ENCODE measurements around the gene PIK3R3. TPM values are rescaled to one million over a fixed set of nuclear protein-coding genes. Genes with fewer than 3 reads are reported as not detected.

PIK3R3 gene
- 10.9 and 11.7 TPM in 2 replicates for total RNA-seq

- DNase-seq (ENCODE audit: extremely low read depth, low read depth, low spot score) = peak; percentile 86
Measured at GRCh38 chr1:46132529-46133180, at the start of gene PIK3R3. TSS of gene PIK3R3 (minus strand) at chr1:46132629. CDS start at chr1:46131952, 677 bp downstream.

- peak; percentile 54 for DNase-seq (ENCODE audit: extremely low read depth, low read depth, low spot score)
Measured at GRCh38 chr1:46181343-46182260, 49.2 kb upstream of the PIK3R3 start.

GRCh38 chr1:46180082-46180616 lies 47.7 kb upstream of the PIK3R3 start:
- no peak for DNase-seq (ENCODE audit: extremely low read depth, low read depth, low spot score)

GRCh38 chr1:46179138-46180081 lies 47.0 kb upstream of the PIK3R3 start:
- peak; percentile 58 for DNase-seq (ENCODE audit: extremely low read depth, low read depth, low spot score)

DNA sequence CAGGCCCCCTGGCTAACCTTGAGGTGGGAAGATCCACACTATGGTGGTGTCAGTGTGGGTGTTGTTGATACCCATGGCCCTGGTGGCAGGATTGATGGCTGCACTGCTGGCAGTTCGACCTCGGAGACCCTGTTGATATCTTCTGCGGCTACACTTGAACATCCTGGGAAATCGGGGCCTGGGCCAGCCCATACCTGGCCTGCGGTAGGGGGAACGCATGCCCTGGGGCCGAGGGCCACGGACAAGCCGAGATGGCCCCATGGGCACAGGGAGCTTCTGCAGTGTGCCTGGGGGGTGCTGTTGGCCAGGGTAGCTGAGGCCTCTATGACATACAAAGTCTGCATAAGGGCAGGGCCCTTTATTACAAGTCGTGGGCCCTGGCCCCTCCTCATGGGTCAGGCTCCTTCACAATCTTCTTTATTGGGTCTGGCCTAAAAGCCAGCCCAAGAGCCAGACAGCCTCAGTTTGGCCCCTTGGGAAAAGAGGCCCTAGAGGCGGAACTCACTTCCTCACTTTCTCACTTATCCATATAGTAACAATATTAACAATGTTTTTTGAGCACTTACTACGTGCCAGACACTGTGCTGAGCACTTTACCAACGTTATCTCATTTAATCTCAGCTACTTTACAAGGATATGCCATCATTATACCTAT lies 43.9 kb upstream of the PIK3R3 start, which contains the start of gene P3R3URF:
Gene P3R3URF (minus strand): TSS at position 278 of the 655 bp plus-strand sequence. CDS start 17 bp downstream, at position 261.
- no peak for DNase-seq (ENCODE audit: extremely low read depth, low read depth, low spot score)

GRCh38 chr1:46175243-46175642 lies 42.8 kb upstream of the PIK3R3 start:
- DNase-seq (ENCODE audit: extremely low read depth, low read depth, low spot score) = no peak

DNA sequence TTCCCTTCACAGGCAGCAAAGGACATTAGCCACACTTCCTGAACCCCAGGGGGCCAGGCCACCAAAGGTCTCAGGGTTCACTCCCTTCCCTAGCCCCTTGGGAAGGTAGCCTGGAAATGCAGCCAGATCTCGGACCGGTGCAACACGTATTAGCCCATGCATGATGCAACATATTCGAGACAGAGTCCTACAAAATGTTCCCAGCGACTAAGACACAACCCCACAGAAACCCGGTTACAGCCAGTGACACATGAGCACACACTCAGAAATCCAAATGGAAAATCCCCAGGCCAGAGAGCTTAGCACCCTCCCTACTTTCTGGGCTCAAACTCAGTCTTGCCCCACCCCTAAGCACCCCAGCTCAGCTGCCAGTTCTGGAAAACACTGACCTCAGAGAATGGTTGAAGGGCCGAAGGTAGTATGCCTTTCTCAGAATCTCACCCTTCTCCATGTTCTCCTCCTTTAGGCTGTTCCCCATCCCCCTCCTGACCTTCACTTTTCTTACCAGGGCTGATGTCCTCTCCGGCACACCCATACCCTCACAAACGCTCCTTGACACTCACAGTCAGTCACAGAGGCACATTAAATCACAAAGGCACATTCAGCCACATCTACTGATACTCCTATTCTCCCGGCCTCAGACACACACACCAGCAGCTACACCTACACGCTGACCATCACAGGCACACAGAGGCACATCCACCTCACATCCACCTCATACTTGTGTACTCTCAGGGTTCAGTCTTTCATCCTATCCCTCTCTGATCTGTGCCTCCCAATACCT lies 42.2 kb upstream of the PIK3R3 start, which contains the start of gene TSPAN1:
Gene TSPAN1 (plus strand): TSS at position 640 of the 784 bp plus-strand sequence. CDS start 6,021 bp downstream, outside the sequence.
- DNase-seq (ENCODE audit: extremely low read depth, low read depth, low spot score) = no peak

DNA sequence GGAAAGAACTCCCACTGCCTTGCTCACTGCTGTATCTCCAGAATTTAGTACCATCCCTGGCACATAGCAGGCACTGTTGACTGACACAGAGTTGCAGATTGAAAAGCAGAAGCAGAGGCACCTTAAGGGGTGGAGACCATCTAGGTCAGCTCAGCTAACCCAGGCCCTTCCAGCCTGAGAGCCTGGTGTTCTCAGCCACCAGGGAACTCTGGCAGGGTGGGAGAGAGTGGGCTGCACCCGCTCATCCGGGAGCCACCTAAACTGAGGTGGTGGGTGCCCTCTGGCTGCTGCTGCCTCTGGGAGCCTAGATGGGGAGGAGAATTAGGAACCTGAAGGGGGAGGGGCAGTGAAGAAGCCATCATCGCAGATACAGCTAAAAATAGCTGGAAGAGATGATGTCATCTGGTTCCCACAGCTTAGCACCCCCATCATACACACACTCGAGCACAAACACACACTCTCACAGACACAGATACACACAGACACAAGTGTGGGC lies 41.0 kb upstream of the PIK3R3 start:
- DNase-seq (ENCODE audit: extremely low read depth, low read depth, low spot score) = no peak

- DNase-seq (ENCODE audit: extremely low read depth, low read depth, low spot score) = no peak
Measured at GRCh38 chr1:46172321-46172720, 39.9 kb upstream of the PIK3R3 start.

GRCh38 chr1:46171871-46172270 lies 39.4 kb upstream of the PIK3R3 start:
- no peak for DNase-seq (ENCODE audit: extremely low read depth, low read depth, low spot score)

DNA sequence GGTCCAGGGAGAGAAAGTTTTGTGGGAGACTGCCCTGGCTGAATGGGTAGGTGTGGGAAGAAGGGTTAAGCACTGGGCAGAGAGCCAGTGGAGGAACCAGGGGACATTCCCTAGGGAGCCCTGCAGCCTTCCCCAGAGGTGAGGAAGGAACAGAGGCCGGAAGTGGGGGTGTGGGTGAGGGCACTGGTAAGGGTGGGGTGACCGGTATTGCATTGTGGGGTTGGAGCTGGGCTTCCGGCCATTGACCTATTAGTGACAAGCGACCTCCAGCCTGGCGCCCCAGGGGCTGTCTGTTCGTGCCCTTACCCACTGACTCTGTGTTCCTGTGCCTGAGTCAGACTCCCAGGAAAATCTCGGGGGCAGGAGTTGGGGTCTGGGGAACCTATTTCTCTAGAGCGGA lies 38.9 kb upstream of the PIK3R3 start:
- DNase-seq (ENCODE audit: extremely low read depth, low read depth, low spot score) = no peak

DNA sequence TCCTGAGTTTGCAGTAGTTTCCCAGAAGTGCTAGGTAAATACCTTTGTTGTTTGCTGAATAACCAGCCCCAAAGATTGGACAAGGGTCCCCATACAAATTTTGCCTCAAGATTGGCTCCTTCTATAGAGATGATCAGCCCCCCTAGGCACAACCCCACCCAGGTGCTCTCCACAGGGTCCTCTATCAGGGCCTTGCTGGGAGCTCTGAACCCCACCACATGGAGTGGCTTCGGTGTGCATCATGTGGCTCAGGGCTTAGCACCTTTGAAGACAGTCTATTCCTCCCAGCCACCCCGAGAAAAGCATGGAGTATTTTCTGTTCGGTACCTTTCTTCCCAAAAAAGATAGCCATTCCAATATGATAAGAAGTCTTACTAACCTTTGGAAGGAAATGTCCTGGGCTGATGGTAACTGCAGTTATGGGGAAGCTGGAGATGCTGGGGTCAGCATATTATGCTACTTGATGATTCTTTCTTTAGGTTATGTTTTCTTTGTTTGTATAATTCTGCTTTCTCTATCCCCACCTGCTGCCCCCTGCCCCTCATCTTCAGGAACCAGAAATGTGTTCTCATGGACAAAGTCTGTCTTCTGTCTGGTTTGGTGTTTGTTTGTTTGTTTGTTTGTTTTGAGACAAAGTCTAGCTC lies 37.5 kb upstream of the PIK3R3 start:
- DNase-seq (ENCODE audit: extremely low read depth, low read depth, low spot score) = no peak

DNA sequence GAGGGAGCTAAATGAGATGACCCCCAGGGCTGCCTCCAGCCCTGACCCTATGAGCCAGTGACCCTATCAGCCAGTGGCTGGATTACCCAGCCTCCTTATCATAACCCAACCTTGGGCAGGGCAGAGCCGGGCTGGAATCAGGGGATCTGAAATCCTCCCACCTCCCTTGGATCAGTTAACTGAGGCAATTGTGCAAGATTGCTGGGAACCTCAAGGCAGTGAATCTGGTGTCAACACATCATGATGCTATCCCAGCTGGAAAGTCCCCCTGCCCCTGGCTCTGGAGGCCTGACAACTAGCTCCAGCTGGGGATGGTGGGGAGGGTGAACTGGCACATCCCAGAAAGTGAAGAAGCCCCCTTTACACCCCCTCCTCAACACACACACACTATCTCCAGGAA lies 36.0 kb upstream of the PIK3R3 start:
- DNase-seq (ENCODE audit: extremely low read depth, low read depth, low spot score) = no peak

DNA sequence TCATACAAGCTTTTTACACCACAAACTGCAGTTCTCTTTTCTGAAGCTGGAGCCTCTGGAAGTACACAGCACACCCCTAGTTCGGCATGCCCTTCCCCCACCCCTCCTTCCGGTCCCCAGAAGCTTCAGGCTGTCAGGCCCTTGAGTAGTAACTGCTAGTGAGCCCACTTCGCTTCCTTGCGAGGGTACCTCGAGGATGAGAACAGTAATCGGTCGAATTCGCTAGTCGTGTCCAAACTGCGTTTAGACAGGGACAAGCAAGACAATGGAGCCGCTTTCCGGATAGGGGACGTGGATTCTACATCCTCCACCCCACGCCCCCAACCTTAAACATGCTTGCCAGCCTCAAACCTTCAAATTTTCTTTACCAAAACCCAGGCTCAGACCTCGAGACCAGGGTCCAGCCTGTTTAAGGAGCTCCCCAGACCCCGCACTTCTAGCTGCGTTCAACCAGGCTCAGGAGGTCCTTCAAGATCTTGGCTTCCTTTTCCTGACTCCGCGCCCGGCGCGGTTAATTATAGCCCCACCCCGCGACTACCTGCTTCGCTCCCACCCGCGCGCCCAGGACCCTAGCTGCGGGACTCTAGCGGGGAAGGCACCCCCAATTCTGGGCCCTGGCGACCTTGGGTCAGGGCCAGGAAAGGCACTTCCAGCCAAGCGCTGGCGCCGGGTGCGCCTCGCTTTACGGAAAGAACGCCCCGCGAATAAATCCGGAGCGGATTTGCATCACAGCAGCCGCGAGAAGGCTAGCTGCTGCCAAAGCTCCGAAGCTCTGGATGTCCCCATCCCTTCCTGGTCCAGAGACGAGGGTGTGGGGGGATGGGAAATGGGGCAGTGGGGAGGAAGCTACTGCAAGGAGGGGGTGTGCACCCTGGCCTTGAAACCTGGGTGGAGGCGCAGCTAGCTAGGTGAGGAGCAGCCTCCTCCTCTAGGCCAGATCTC lies 34.4 kb upstream of the PIK3R3 start:
- no peak for DNase-seq (ENCODE audit: extremely low read depth, low read depth, low spot score)

DNA sequence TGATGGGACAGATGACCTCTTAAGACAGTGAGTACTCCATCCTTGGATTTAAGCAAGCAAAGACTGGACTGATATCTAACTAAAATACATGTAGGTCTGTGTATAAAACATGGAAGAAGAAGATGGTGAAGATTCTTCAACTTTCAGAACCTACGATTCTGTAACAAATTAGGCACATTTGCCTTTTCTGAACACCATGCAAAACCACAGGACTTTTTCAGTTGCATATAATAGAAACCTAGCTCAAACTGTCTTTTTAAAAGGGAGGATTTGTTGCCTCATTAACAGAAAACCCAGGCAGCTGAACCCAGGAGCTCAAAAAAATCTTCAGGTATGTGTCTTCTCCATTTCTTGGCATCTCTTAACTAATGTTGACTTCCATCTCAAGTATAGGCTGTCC lies 27.8 kb upstream of the PIK3R3 start:
- DNase-seq (ENCODE audit: extremely low read depth, low read depth, low spot score) = no peak

DNA sequence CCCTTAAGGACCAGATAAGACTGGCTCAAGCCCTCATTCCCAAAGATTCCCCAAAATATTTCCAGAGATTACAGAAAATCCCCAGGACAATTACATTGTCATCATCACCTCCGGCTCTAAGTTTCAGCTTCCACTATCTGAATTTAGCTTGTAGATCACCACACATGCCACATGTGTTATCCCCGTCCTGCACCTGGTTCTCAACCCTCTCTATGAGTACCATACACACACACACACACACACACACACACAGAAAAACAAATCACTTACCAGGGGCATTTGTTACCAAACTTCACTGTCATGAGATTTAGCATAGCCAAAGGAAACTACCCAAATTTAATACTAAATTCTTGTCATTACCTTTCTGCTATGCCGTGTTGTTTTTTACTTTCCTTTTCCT lies 27.1 kb upstream of the PIK3R3 start:
- DNase-seq (ENCODE audit: extremely low read depth, low read depth, low spot score) = no peak

All from glomerular endothelial cell (primary cell).